Peyer's patch (tissue), 4 donors: ENCODE measurements around the gene ZNF579.

Experiments
- POLR2A ChIP-seq, 2 donors: fragments of 450-650 bp; IDR thresholded peaks; one replicate each; pipeline ENCODE4 v1.5.1; 2017; ENCODE audit warnings: antibody characterized with exemption in 2 of 2, mild to moderate bottlenecking in 2 of 2, moderate library complexity in 2 of 2
- TF ChIP-seq, protein P1 (sequence below), 6 experiments: fragments of 450-650 bp in 4 of 6; fragments of 200-600 bp in 2 of 6; sonication (generic) in 1 of 6; IDR thresholded peaks; one replicate each; pipeline ENCODE4 v1.5.1; 2017 to 2019; ENCODE audit warnings: antibody characterized with exemption in 6 of 6, mild to moderate bottlenecking in 3 of 6, moderate library complexity in 1 of 6

DNA sequence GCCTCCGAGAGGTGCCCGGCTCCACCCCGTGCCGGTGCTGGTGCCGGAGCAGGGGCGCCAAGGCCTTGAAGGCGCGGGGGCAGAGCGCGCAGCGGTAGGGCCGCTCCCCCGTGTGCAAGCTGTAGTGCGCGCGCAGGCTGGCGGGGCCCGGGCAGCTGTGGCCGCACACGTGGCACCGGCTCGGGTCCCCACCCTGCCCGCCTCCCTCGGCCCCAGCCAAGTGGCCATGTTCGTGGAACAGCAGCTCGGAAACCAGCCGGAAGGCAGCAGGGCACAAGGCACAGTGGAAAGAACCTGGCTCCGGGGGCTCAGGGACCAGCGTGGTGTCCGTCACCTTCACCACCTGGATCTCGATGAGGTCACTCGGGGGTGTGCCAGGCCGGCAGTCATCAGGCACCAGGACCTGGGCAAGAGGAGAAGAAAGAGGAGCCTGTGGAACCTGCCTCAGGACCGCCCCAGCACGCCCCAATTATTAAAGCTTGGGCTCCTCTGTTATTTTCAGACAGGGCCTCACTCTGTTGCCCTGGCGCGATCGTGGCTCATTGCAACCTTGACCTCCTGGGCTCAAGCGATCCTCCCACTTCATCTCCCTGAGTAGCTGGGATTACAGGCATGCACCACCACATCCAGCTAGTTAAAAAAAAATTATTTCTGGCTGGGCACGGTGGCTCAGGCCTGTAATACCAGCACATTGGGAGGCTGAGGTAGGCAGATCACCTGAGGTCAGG lies 41.8 kb upstream of the ZNF579 start:
- TF ChIP-seq, protein P1, sequence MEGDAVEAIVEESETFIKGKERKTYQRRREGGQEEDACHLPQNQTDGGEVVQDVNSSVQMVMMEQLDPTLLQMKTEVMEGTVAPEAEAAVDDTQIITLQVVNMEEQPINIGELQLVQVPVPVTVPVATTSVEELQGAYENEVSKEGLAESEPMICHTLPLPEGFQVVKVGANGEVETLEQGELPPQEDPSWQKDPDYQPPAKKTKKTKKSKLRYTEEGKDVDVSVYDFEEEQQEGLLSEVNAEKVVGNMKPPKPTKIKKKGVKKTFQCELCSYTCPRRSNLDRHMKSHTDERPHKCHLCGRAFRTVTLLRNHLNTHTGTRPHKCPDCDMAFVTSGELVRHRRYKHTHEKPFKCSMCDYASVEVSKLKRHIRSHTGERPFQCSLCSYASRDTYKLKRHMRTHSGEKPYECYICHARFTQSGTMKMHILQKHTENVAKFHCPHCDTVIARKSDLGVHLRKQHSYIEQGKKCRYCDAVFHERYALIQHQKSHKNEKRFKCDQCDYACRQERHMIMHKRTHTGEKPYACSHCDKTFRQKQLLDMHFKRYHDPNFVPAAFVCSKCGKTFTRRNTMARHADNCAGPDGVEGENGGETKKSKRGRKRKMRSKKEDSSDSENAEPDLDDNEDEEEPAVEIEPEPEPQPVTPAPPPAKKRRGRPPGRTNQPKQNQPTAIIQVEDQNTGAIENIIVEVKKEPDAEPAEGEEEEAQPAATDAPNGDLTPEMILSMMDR (IDR thresholded peaks at IDR 0.05): no peak
- TF ChIP-seq POLR2A (IDR thresholded peaks at IDR 0.05): no peak
